Activated CD8-positive, alpha-beta T cell treated with anti-CD3 and anti-CD28 coated beads for 36 hours (primary cell): ENCODE measurements around the gene OTOGL. TPM values are rescaled to one million over a fixed set of nuclear protein-coding genes. Genes with fewer than 3 reads are reported as not detected.

Experiments used
- ATAC-seq: fragments of 200-7000 bp; cut with Tn5 transposase; one replicate; pipeline ENCODE4 v1.10.0; 2021; ENCODE audit warnings: mild to moderate bottlenecking, moderate library complexity
- CTCF ChIA-PET: fragments of 350-600 bp; sonication (Branson Sonifier 250); formaldehyde crosslinking; loops from one replicate; lab custom pipeline; 2021; ENCODE audit warnings: antibody characterized with exemption; lab: Charles Lee
- POLR2A ChIA-PET: fragments of 350-600 bp; sonication (Branson Sonifier 250); formaldehyde crosslinking; loops from one replicate; lab custom pipeline; 2021; ENCODE audit warnings: antibody characterized with exemption; lab: Charles Lee
- DNase-seq: peaks from one replicate; pipeline ENCODE4 v3.0.0-alpha.2; 2020
- H3K27ac Mint-ChIP-seq: one replicate; pipeline ENCODE4 v1.8.0; 2021; ENCODE audit warnings: mild to moderate bottlenecking, mixed read lengths
- H3K27me3 Mint-ChIP-seq: one replicate; pipeline ENCODE4 v1.8.0; 2021; ENCODE audit warnings: mixed read lengths
- H3K36me3 Mint-ChIP-seq: one replicate; pipeline ENCODE4 v1.8.0; 2021; ENCODE audit warnings: low read depth, mixed read lengths
- H3K4me1 Mint-ChIP-seq: one replicate; pipeline ENCODE4 v1.8.0; 2021; ENCODE audit warnings: low read depth, mixed read lengths
- H3K4me3 Mint-ChIP-seq: one replicate; pipeline ENCODE4 v1.8.0; 2021; ENCODE audit warnings: mild to moderate bottlenecking, moderate library complexity, mixed read lengths
- H3K9me3 Mint-ChIP-seq: one replicate; pipeline ENCODE4 v1.8.0; 2021; ENCODE audit warnings: mixed read lengths
- intact Hi-C: fragments of 100-400 bp; cut with micrococcal nuclease; formaldehyde crosslinking; loops from one replicate; pipeline ENCODE4 v1.10.0; 2022
- total RNA-seq, 2 experiments: library from RNA; stranded (reverse); gene quantifications; one replicate each; pipeline ENCODE4 v1.2.3, GENCODE V29; 2021
- TF ChIP-seq, protein P1 (sequence below): fragments of 200-600 bp; IDR thresholded peaks from one replicate; pipeline ENCODE4 v1.8.0; 2022; ENCODE audit warnings: antibody characterized with exemption, mild to moderate bottlenecking

Gene OTOGL
- total RNA-seq, 2 experiments from 2014 or later, result not detected

DNA sequence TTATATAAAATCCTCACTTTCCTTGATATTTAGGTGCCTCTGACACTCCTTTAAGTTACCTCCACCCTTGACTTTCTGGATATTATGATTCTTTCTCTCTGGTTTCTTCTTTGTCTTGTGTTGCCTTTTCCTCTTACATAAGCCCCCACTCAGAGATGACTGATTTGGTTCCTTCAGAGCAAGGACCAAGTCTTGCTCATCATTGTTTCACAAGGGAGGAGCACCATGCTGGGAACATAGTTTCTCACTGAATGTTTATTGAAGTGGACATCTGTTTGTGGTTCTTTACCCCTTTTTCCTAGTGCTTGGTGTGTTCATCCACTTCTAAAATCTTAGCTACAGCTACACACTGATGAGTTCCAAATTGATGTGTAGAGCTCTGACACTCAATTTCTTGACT, 183.4 kb downstream of the OTOGL start:
- ChIA-PET CTCF (interaction anchor here (1.2 to 1.5 kb wide), 2 partner anchors 12 to 13 kb away, joined by 3 to 4 read pairs; no protein-coding TSS in a partner anchor), POLR2A (no interaction called here)
- Mint-ChIP-seq H3K4me3 (no peak overlapping the region), H3K27me3 (peaks cover 6% of the 10 kb centered on the region), H3K36me3 (no peaks in the 10 kb centered on the region), H3K9me3 (peaks cover 4% of the 10 kb centered on the region), H3K27ac (no peak overlapping the region), H3K4me1 (no peaks in the 10 kb centered on the region)
- ATAC-seq, result no peak
- DNase-seq, result no peak
- intact Hi-C loops, result no loop called here
- TF ChIP-seq, protein P1, sequence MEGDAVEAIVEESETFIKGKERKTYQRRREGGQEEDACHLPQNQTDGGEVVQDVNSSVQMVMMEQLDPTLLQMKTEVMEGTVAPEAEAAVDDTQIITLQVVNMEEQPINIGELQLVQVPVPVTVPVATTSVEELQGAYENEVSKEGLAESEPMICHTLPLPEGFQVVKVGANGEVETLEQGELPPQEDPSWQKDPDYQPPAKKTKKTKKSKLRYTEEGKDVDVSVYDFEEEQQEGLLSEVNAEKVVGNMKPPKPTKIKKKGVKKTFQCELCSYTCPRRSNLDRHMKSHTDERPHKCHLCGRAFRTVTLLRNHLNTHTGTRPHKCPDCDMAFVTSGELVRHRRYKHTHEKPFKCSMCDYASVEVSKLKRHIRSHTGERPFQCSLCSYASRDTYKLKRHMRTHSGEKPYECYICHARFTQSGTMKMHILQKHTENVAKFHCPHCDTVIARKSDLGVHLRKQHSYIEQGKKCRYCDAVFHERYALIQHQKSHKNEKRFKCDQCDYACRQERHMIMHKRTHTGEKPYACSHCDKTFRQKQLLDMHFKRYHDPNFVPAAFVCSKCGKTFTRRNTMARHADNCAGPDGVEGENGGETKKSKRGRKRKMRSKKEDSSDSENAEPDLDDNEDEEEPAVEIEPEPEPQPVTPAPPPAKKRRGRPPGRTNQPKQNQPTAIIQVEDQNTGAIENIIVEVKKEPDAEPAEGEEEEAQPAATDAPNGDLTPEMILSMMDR, result no peak

DNA sequence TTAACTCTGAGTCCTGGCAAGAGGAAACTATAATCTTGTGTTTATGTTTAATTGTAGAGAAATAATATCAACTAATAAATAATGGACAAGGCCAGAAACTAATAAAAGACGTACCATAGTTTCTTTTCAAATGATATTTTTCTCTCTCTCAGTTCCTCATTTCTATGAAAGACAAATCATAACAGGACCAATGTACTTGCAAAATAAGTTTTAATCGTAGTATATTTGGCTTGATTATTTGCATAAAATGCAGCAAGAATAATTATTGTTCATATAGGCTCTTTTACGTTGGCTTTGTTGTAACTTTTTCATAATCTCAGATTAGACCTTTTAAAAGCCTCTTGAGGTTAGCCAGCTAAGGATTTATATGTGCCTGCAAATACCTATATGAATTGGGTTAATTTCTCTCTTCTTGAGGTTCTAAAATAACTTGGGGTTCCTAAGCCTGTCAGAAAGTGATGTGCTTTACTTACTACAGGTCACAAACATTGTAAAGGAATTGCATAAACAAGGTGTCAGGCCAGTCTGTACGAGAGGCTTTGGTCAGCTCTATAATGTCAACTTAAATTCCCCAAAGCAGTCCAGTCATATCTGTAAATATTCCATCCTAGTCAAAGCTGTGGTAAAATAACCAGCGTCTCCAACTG, 191.9 kb downstream of the OTOGL start:
- Mint-ChIP-seq H3K4me1 (no peaks in the 10 kb centered on the region), H3K27ac (no peak overlapping the region), H3K27me3 (peaks cover 6% of the 10 kb centered on the region), H3K9me3 (peaks cover 1% of the 10 kb centered on the region), H3K36me3 (no peaks in the 10 kb centered on the region), H3K4me3 (no peak overlapping the region)
- no peak for ATAC-seq
- ChIA-PET POLR2A (no interaction called here), CTCF (no interaction called here)
- TF ChIP-seq, protein P1, result no peak
- DNase-seq, result no peak
- intact Hi-C loops, result no loop called here

DNA sequence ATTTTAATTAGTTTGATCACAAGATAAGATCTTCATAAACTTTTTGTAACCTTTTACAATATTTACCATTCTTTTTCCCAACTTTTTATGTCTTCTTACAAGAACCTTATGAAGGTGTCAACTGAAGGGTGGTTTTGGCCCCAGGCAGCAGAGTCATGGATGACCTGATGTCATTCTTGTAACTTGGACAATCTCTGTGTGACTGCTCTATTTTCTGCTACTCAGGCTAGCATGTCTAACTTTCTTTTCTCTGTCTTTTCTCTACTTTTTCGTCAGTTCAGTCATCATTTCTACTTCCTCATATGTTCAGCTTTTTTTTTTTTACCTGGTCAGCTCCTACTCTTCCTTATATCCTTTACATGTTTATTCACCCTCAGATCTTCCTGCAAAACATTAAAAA, 194.0 kb downstream of the OTOGL start:
- TF ChIP-seq, protein P1, result no peak
- CTCF ChIA-PET, result no interaction called here

DNA sequence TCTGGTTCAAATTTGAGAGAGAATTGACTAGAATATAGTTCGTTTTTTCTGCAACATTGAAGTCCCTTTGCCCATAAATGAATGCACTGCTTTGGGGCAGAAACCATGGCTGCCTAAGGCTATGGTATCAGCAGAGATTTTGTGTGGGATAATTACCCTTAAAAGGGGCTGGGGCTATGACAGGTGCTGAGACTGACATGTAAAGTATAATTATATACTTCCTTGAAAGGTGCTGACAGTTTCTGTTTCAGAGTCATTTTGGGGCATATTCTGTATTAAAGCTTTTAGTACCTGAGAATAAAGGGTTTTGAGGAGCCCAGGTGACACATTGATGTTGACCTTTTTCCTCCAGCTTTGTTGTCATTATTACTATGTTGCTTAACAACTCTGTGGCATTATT, 194.4 kb downstream of the OTOGL start:
- H3K36me3 Mint-ChIP-seq, result no peaks in the 10 kb centered on the region

More for the DNA sequence above, 194.0 kb downstream of the OTOGL start:
- H3K27me3 Mint-ChIP-seq, result no peaks in the 10 kb centered on the region
- peaks cover 1% of the 10 kb centered on the region for H3K9me3 Mint-ChIP-seq
- H3K4me3 Mint-ChIP-seq, result no peak overlapping the region
- H3K27ac Mint-ChIP-seq, result no peak overlapping the region
- ATAC-seq, result no peak
- intact Hi-C loops, result no loop called here
- no peaks in the 10 kb centered on the region for H3K36me3 Mint-ChIP-seq
- POLR2A ChIA-PET, result no interaction called here
- H3K4me1 Mint-ChIP-seq, result no peaks in the 10 kb centered on the region
- DNase-seq, result no peak

DNA sequence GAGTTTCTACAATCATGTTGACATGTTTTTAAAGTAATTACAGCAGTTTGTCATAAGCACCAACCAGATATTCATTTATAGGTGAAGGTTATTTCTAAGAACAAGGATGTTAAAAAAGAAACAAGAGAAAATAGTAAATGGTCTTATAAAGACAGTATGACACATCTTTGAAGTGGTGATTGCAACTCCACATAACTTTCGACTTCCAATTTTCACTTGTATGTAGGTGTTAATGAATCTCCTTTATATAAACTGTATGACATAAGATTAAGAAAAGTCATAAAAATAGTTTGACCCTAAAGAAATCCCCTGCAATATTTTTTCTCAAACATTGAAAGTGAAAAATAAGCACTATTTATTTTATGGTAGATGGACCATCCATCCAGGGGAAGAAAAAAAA, 199.9 kb downstream of the OTOGL start:
- ATAC-seq (no peak), DNase-seq (no peak)
- no peak overlapping the region for H3K27ac Mint-ChIP-seq
- no peak overlapping the region for H3K4me3 Mint-ChIP-seq
- POLR2A ChIA-PET, result no interaction called here
- no peaks in the 10 kb centered on the region for H3K4me1 Mint-ChIP-seq
- intact Hi-C loops, result no loop called here
- TF ChIP-seq, protein P1, result no peak
- no peaks in the 10 kb centered on the region for H3K9me3 Mint-ChIP-seq
- H3K36me3 Mint-ChIP-seq, result no peaks in the 10 kb centered on the region
- CTCF ChIA-PET, result no interaction called here
- H3K27me3 Mint-ChIP-seq, result no peaks in the 10 kb centered on the region

More for the DNA sequence above, 194.4 kb downstream of the OTOGL start:
- ATAC-seq (no peak), DNase-seq (no peak)
- CTCF ChIA-PET, result no interaction called here
- H3K4me1 Mint-ChIP-seq, result no peaks in the 10 kb centered on the region
- H3K27ac Mint-ChIP-seq, result no peak overlapping the region
- intact Hi-C loops, result no loop called here
- POLR2A ChIA-PET, result no interaction called here
- H3K9me3 Mint-ChIP-seq, result peaks cover 1% of the 10 kb centered on the region
- H3K4me3 Mint-ChIP-seq, result no peak overlapping the region
- H3K27me3 Mint-ChIP-seq, result no peaks in the 10 kb centered on the region
- TF ChIP-seq, protein P1, result no peak
